ENCODE results near the gene C1QTNF9.
"Not testable (repeated sequence)": the region's sequence is repeated elsewhere in the genome, so short reads cannot be mapped to it uniquely, and the experiment has no call there.

The C1QTNF9 gene

DNA sequence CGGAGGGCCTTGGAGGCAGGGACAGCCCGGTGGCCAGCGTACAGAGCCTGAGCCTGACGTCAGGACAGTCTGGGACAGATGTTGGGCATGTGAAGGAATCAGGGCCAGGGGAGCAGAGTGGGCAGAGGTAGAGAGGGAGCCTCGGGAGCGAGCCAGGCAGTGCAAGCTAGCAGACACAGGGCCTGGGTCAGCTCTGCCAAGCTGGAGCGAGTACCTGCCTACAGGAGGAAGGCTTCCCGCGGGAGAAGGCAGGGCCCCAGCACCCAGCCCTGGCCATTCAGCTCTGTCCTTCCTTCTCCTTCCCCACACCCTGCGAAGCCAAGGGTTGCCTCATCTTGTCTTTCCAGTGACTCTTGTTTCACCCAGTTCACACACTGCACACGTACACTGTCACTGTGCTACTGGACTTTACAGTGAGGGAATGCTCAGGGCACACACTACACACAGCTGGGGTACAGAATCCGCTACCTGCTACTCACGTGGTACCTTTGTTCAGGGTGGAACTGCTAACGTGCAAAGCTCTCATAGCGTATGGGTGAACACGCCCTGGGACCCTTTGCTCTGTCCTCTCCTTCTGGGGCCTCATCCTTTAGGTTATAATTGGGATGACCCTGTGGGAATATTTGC, 9.8 kb upstream of the C1QTNF9 start:
- no peak for DNase-seq
- H3K27ac ChIP-seq (ENCODE audit: insufficient read depth, low read length, poor library complexity, severe bottlenecking), result no peak overlapping the region
- no peaks in the 10 kb centered on the region for H3K9me3 ChIP-seq (ENCODE audit: control insufficient read depth, low read length)
- H3K4me1 ChIP-seq (ENCODE audit: control insufficient read depth, insufficient read depth, low read length, poor library complexity, severe bottlenecking), result no peaks in the 10 kb centered on the region
- H3K4me3 ChIP-seq (ENCODE audit: insufficient read depth, low read depth, low read length, poor library complexity, severe bottlenecking), result no peak overlapping the region
- peaks cover 99% of the 10 kb centered on the region for H3K36me3 ChIP-seq (ENCODE audit: control insufficient read depth, insufficient read depth, low read length)
- H3K27me3 ChIP-seq (replicated peaks; ENCODE audit: control insufficient read depth, insufficient read depth, low read length, poor library complexity, severe bottlenecking), result no peaks in the 10 kb centered on the region

DNA sequence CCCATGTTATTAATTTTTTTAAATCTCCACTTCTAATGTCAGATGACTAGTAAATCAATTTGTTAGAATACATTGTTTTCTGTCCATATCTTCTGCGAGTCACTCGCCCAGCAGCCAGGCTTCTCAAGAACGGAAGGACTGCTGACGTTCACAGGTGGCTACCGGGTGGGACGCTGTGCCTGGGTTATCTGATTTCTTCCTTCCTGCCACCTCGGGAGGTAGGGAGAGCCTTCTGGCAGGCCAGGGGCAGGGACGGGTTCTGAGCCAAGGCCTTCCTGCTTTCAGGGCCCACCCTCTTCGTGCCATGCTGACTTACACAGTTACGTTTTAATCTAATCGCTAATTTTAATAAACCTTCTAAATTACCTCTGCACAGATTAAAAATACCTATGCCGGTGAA, 7.9 kb upstream of the C1QTNF9 start:
- no peak overlapping the region for H3K4me3 ChIP-seq (ENCODE audit: insufficient read depth, low read depth, low read length, poor library complexity, severe bottlenecking)
- H3K9me3 ChIP-seq (ENCODE audit: control insufficient read depth, low read length), result no peaks in the 10 kb centered on the region
- peaks cover 98% of the 10 kb centered on the region for H3K36me3 ChIP-seq (ENCODE audit: control insufficient read depth, insufficient read depth, low read length)
- DNase-seq, result no peak
- H3K27ac ChIP-seq (ENCODE audit: insufficient read depth, low read length, poor library complexity, severe bottlenecking), result no peak overlapping the region
- no peaks in the 10 kb centered on the region for H3K4me1 ChIP-seq (ENCODE audit: control insufficient read depth, insufficient read depth, low read length, poor library complexity, severe bottlenecking)
- H3K27me3 ChIP-seq (replicated peaks; ENCODE audit: control insufficient read depth, insufficient read depth, low read length, poor library complexity, severe bottlenecking), result no peaks in the 10 kb centered on the region

DNA sequence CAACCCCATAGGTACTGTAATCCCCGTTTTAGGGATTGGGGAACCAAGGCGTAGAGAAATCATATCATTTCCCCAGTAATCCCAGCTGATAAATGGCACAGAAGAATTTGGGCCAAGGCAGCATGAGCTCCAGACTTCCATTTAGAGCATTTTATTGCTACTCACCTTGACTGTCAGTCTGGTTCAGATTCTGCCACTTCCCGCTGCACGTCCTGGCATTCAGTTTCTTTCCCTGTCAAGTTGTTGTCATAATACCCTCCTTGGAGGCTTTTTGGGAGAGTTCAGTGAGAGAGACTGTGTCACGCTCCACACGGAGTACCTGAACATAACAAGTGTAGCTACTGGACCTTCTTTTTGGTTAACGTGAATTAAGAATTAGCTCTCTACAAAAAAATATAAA, 7.5 kb upstream of the C1QTNF9 start:
- H3K27me3 ChIP-seq (replicated peaks; ENCODE audit: control insufficient read depth, insufficient read depth, low read length, poor library complexity, severe bottlenecking), result no peaks in the 10 kb centered on the region
- H3K4me3 ChIP-seq (ENCODE audit: insufficient read depth, low read depth, low read length, poor library complexity, severe bottlenecking), result no peak overlapping the region
- no peaks in the 10 kb centered on the region for H3K9me3 ChIP-seq (ENCODE audit: control insufficient read depth, low read length)
- H3K4me1 ChIP-seq (ENCODE audit: control insufficient read depth, insufficient read depth, low read length, poor library complexity, severe bottlenecking), result no peaks in the 10 kb centered on the region
- H3K36me3 ChIP-seq (ENCODE audit: control insufficient read depth, insufficient read depth, low read length), result peaks cover 93% of the 10 kb centered on the region
- H3K27ac ChIP-seq (ENCODE audit: insufficient read depth, low read length, poor library complexity, severe bottlenecking), result no peak overlapping the region
- no peak for DNase-seq

DNA sequence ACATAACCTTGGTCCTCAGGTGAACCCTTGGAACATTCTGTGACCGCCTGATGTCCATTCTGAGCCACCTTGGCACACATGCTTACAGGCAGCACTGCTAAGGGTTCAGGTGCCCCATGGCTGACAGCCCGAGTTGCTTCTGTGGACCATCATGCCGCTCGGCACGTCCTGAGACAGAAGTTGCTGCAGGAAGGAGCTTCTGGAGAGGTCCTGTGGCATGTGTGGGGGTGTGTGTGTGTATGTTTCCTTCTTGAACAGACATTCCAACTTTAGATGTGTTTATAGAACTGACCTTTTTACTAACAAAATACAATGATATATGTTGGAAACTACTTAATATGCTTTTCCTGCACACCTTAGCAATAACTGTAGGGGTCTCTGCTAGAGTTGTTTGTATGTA, 4.8 kb upstream of the C1QTNF9 start:
- H3K4me1 ChIP-seq (ENCODE audit: control insufficient read depth, insufficient read depth, low read length, poor library complexity, severe bottlenecking), result no peaks in the 10 kb centered on the region
- no peak for DNase-seq
- H3K36me3 ChIP-seq (ENCODE audit: control insufficient read depth, insufficient read depth, low read length), result peaks cover 66% of the 10 kb centered on the region
- H3K4me3 ChIP-seq (ENCODE audit: insufficient read depth, low read depth, low read length, poor library complexity, severe bottlenecking), result no peak overlapping the region
- H3K27ac ChIP-seq (ENCODE audit: insufficient read depth, low read length, poor library complexity, severe bottlenecking), result no peak overlapping the region
- no peaks in the 10 kb centered on the region for H3K27me3 ChIP-seq (replicated peaks; ENCODE audit: control insufficient read depth, insufficient read depth, low read length, poor library complexity, severe bottlenecking)
- H3K9me3 ChIP-seq (ENCODE audit: control insufficient read depth, low read length), result no peaks in the 10 kb centered on the region

DNA sequence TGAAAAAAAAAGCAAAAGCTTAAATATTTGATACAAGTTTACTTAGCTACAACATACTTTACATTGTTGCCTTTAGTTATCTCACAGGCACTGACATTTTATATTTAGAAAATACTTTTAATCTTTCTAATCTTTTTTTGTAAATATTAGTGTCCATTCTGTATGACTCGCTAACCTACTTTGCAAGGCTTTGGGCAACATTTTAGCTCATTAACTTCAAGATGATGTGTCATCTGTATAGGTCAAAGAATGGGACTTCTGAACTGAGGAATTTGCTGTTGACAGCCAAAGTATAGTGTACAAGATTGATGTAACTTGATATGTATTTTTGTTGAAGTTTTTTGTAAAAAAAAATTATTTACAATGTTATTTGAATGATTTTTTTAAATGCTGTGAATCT, 2.7 kb upstream of the C1QTNF9 start:
- Histone ChIP-seq H3K27ac (ENCODE audit: insufficient read depth, low read length, poor library complexity, severe bottlenecking) (no peak overlapping the region), H3K36me3 (ENCODE audit: control insufficient read depth, insufficient read depth, low read length) (peaks cover 46% of the 10 kb centered on the region), H3K9me3 (ENCODE audit: control insufficient read depth, low read length) (no peaks in the 10 kb centered on the region), H3K27me3 (replicated peaks; ENCODE audit: control insufficient read depth, insufficient read depth, low read length, poor library complexity, severe bottlenecking) (no peaks in the 10 kb centered on the region), H3K4me3 (ENCODE audit: insufficient read depth, low read depth, low read length, poor library complexity, severe bottlenecking) (no peak overlapping the region), H3K4me1 (ENCODE audit: control insufficient read depth, insufficient read depth, low read length, poor library complexity, severe bottlenecking) (no peaks in the 10 kb centered on the region)
- no peak for DNase-seq

DNA sequence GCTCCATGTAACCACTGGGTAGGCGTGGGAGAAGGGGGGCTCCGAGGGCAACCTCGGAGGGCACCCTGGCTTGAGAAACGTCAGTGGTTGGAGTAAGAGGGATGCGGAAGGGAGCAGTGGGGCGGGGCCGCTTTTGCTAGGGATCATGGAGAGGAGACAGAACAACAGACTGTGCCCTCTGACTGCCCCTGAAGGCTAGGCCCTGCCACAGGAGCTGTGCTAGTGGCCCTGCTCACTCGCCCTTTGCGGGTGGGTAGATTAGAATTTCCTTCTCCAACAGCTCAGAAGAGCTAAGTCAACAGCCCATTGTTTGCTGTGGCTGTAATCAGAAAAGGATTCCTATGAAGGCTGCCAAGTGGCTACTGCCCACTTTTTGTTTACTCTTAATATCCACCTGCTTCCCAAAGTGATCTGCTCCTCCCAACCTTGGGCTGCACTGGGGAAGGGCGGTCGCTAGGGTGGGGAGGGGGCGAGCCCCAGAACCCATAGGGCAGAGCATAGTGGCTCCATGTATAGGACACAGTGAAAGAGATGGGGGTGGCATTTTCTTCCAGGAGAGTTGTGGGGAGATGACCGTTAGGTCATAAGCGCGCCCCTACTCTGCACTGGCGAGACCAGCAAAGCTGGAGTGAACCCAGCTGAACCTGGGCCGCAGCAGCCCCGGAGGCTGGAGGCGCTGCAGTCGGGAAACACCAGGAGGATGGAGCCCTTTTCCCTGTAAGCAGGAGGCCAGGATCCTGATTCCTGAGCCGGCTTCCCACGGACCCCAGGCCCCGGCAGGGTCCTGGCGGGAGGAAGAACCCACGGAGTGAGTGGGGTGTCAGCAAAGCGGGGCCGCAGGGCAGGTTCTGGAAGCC, 1.9 kb upstream of the C1QTNF9 start:
- H3K27me3 ChIP-seq (replicated peaks; ENCODE audit: control insufficient read depth, insufficient read depth, low read length, poor library complexity, severe bottlenecking), result no peaks in the 10 kb centered on the region
- peaks cover 39% of the 10 kb centered on the region for H3K36me3 ChIP-seq (ENCODE audit: control insufficient read depth, insufficient read depth, low read length)
- H3K4me3 ChIP-seq (ENCODE audit: insufficient read depth, low read depth, low read length, poor library complexity, severe bottlenecking), result no peak overlapping the region
- DNase-seq, result no peak
- no peaks in the 10 kb centered on the region for H3K4me1 ChIP-seq (ENCODE audit: control insufficient read depth, insufficient read depth, low read length, poor library complexity, severe bottlenecking)
- no peaks in the 10 kb centered on the region for H3K9me3 ChIP-seq (ENCODE audit: control insufficient read depth, low read length)
- no peak overlapping the region for H3K27ac ChIP-seq (ENCODE audit: insufficient read depth, low read length, poor library complexity, severe bottlenecking)

DNA sequence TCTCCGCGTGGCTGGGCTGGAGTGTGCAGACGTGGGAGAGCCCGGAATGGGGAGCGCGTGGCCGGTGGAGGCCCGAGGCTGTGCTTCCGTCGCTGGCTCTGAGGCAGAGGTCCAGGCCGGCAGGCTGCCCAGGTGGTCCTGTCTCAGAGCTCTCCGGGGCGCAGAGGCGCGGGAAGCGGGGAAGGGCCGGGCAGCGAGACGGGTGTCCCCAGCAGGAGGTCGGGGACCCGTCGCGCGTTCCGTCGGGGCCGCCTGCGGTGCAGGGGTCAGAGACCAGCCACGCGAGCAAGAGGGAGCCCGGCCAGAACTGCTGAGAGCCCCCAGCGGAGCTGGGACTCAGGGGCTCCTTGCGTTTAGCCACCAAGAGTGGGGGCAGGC, 1.3 kb upstream of the C1QTNF9 start:
- Histone ChIP-seq H3K27me3 (replicated peaks; ENCODE audit: control insufficient read depth, insufficient read depth, low read length, poor library complexity, severe bottlenecking) (no peaks in the 10 kb centered on the region), H3K27ac (ENCODE audit: insufficient read depth, low read length, poor library complexity, severe bottlenecking) (no peak overlapping the region), H3K4me1 (ENCODE audit: control insufficient read depth, insufficient read depth, low read length, poor library complexity, severe bottlenecking) (no peaks in the 10 kb centered on the region), H3K9me3 (ENCODE audit: control insufficient read depth, low read length) (no peaks in the 10 kb centered on the region), H3K36me3 (ENCODE audit: control insufficient read depth, insufficient read depth, low read length) (peaks cover 33% of the 10 kb centered on the region), H3K4me3 (ENCODE audit: insufficient read depth, low read depth, low read length, poor library complexity, severe bottlenecking) (no peak overlapping the region)
- no peak for DNase-seq

DNA sequence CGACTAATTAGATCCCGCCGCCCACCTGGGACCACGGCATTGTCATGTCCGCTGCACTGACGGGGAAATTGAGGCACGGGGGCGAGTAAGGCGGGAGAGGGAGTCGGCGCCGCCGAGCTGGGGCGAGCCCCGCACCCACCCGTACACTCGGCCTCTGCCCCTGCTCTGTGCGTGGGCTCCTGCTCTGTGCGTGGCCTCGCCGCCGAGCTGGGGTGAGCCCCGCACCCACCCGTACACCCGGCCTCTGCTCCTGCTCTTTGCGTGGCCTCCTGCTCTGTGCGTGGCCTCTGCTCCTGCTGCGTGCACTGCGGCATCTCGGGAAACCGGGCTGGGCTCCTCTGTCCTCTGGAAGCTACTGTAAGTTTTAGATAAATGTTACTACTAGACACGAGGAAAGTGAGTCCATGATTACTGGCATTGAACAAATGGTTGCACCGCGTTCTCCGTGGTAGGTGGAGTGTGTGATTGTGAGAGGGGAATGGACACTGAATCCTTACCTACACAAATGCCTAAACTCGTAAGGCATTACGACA, 826 bp upstream of the C1QTNF9 start:
- Histone ChIP-seq H3K4me1 (ENCODE audit: control insufficient read depth, insufficient read depth, low read length, poor library complexity, severe bottlenecking) (no peaks in the 10 kb centered on the region), H3K27ac (ENCODE audit: insufficient read depth, low read length, poor library complexity, severe bottlenecking) (no peak overlapping the region), H3K36me3 (ENCODE audit: control insufficient read depth, insufficient read depth, low read length) (peaks cover 28% of the 10 kb centered on the region), H3K27me3 (replicated peaks; ENCODE audit: control insufficient read depth, insufficient read depth, low read length, poor library complexity, severe bottlenecking) (no peaks in the 10 kb centered on the region), H3K9me3 (ENCODE audit: control insufficient read depth, low read length) (no peaks in the 10 kb centered on the region), H3K4me3 (ENCODE audit: insufficient read depth, low read depth, low read length, poor library complexity, severe bottlenecking) (no peak overlapping the region)
- no peak for DNase-seq

DNA sequence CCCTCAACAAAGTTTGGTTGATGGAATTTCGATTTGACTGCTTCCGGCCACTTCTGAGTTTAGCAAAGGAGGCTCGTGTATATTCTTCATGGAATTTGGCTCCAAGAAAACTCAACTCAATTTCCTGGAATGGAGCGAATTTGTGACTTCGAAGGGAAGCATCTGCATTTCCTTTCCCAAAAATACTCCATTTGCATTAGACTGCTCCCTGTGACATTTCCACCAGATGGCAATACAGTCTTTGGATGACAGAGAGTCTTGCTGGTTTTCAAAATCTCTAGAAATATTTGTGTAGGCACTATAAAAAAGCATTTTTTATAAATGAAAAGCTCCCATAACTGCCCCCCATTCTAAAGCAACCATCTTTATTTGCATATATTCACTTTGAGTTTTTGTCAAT, 4.1 kb downstream of the C1QTNF9 start:
- Histone ChIP-seq H3K9me3 (ENCODE audit: control insufficient read depth, low read length) (no peaks in the 10 kb centered on the region), H3K27ac (ENCODE audit: insufficient read depth, low read length, poor library complexity, severe bottlenecking) (no peak overlapping the region), H3K27me3 (replicated peaks; ENCODE audit: control insufficient read depth, insufficient read depth, low read length, poor library complexity, severe bottlenecking) (no peaks in the 10 kb centered on the region), H3K4me1 (ENCODE audit: control insufficient read depth, insufficient read depth, low read length, poor library complexity, severe bottlenecking) (no peaks in the 10 kb centered on the region), H3K4me3 (ENCODE audit: insufficient read depth, low read depth, low read length, poor library complexity, severe bottlenecking) (no peak overlapping the region), H3K36me3 (ENCODE audit: control insufficient read depth, insufficient read depth, low read length) (no peaks in the 10 kb centered on the region)
- DNase-seq, result no peak

DNA sequence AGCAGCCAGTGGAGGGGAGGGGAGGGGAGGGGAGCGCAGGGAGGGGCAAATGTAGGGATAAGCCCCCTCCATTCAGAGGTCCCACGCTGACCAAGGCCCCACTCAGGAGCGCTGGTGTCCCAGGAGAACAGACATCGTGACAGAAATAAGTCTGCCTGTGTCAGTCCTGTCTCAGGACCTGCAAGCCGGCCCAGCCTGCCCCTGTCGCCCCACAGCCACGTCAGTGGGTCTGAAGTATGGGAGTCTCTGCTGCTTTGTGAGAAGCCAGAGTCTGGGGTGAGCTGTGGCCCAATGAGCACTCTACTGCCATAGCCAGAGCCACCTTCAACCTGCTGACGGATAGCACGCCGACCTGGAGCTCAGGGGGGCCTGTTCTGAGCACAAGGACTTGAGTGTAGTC, 8.5 kb downstream of the C1QTNF9 start:
- H3K9me3 ChIP-seq (ENCODE audit: control insufficient read depth, low read length); H3K4me3 ChIP-seq (ENCODE audit: insufficient read depth, low read depth, low read length, poor library complexity, severe bottlenecking); H3K27me3 ChIP-seq (replicated peaks; ENCODE audit: control insufficient read depth, insufficient read depth, low read length, poor library complexity, severe bottlenecking); H3K4me1 ChIP-seq (ENCODE audit: control insufficient read depth, insufficient read depth, low read length, poor library complexity, severe bottlenecking); H3K27ac ChIP-seq (ENCODE audit: insufficient read depth, low read length, poor library complexity, severe bottlenecking); H3K36me3 ChIP-seq (ENCODE audit: control insufficient read depth, insufficient read depth, low read length); DNase-seq: not testable (repeated sequence)
